ENCODE results near the gene SPEM1. TPM values are rescaled to one million over a fixed set of nuclear protein-coding genes. Genes with fewer than 3 reads are reported as not detected.

SPEM1 gene
- total RNA-seq, 1 experiment from 2014 or later = not detected

- no peak for DNase-seq (ENCODE audit: extremely low read depth, low read depth)
These were observed 3.0 kb upstream of the SPEM1 start for GRCh38 chr17:7417056-7417655.

GRCh38 chr17:7418472-7419152, 1.5 kb upstream of the SPEM1 start:
- DNase-seq (ENCODE audit: extremely low read depth, low read depth) = no peak

- no peak for DNase-seq (ENCODE audit: extremely low read depth, low read depth)
These were observed 1.1 kb downstream of the SPEM1 start for GRCh38 chr17:7421186-7421585.

- DNase-seq (ENCODE audit: extremely low read depth, low read depth) = no peak
These were observed 3.6 kb downstream of the SPEM1 start for GRCh38 chr17:7423679-7424078.

GRCh38 chr17:7425316-7425715, 5.2 kb downstream of the SPEM1 start, which contains the start of gene SPEM2:
SPEM2 (plus strand) TSS chr17:7425616; CDS start chr17:7425689, 73 bp downstream.
- no peak for DNase-seq (ENCODE audit: extremely low read depth, low read depth)

GRCh38 chr17:7425756-7426155, 5.6 kb downstream of the SPEM1 start:
- no peak for DNase-seq (ENCODE audit: extremely low read depth, low read depth)

- DNase-seq (ENCODE audit: extremely low read depth, low read depth) = no peak
These were observed 6.2 kb downstream of the SPEM1 start for GRCh38 chr17:7426203-7426863.

GRCh38 chr17:7426896-7427489, 6.9 kb downstream of the SPEM1 start:
- DNase-seq (ENCODE audit: extremely low read depth, low read depth) = no peak

- no peak for DNase-seq (ENCODE audit: extremely low read depth, low read depth)
These were observed 7.4 kb downstream of the SPEM1 start for GRCh38 chr17:7427549-7427948.

GRCh38 chr17:7428557-7428956, 8.4 kb downstream of the SPEM1 start, which contains the start of gene SPEM3:
SPEM3 (plus strand) TSS chr17:7428857; CDS start chr17:7428903, 46 bp downstream.
- DNase-seq (ENCODE audit: extremely low read depth, low read depth) = no peak

- no peak for DNase-seq (ENCODE audit: extremely low read depth, low read depth)
These were observed 9.6 kb downstream of the SPEM1 start for GRCh38 chr17:7429722-7430121.

- no peak for DNase-seq (ENCODE audit: extremely low read depth, low read depth)
These were observed 11.1 kb downstream of the SPEM1 start for GRCh38 chr17:7431231-7431630.

- no peak for DNase-seq (ENCODE audit: extremely low read depth, low read depth)
These were observed 12.2 kb downstream of the SPEM1 start for GRCh38 chr17:7432296-7432695.

- DNase-seq (ENCODE audit: extremely low read depth, low read depth) = peak; percentile 38
These were observed 15.8 kb downstream of the SPEM1 start for GRCh38 chr17:7435676-7436555.

- DNase-seq (ENCODE audit: extremely low read depth, low read depth) = peak; percentile 83
These were observed 16.6 kb downstream of the SPEM1 start for GRCh38 chr17:7436556-7437368.

- DNase-seq (ENCODE audit: extremely low read depth, low read depth) = no peak
These were observed 17.3 kb downstream of the SPEM1 start for GRCh38 chr17:7437369-7437863.

- DNase-seq (ENCODE audit: extremely low read depth, low read depth) = no peak
These were observed 18.0 kb downstream of the SPEM1 start for GRCh38 chr17:7437950-7438614.

GRCh38 chr17:7438656-7439460, 18.7 kb downstream of the SPEM1 start:
- DNase-seq (ENCODE audit: extremely low read depth, low read depth) = no peak

Data from NCI-H460 (cell line).